K562 (cell line): ENCODE data around the gene DEFB114. TPM values are rescaled to one million over a fixed set of nuclear protein-coding genes. Genes with fewer than 3 reads are reported as not detected.

ENCODE experiments used
- ARID1B ChIP-seq: fragments of 450-650 bp; IDR thresholded peaks from 2 replicates; pipeline ENCODE4 v1.6.1; 2016; ENCODE audit warnings: antibody characterized with exemption, mild to moderate bottlenecking, inconsistent platforms
- CEBPG ChIP-seq, 3 experiments: fragments of 200-800 bp in 1 of 3; sonication (Bioruptor generic) in 1 of 3; sonication (generic) in 1 of 3; formaldehyde crosslinking in 1 of 3; IDR thresholded peaks in 2 of 3; conservative IDR thresholded peaks in 1 of 3; 2 replicates each; pipeline versions ENCODE4 v1.6.1 to v1.8.0; 2016 to 2022; ENCODE audit warnings: missing compliant biosample characterization in 2 of 3, missing genetic modification characterization in 2 of 3, mild to moderate bottlenecking in 1 of 3, missing genetic modification reagents in 1 of 3
- CTCFL ChIP-seq: IDR thresholded peaks from 2 replicates; pipeline ENCODE4 v1.6.1; 2011; ENCODE audit warnings: borderline replicate concordance, low read depth, mild to moderate bottlenecking, moderate library complexity, low read length; ENCODE audit not compliant: insufficient read depth, poor library complexity, severe bottlenecking
- GABPA ChIP-seq: fragments of 200-800 bp; sonication (Bioruptor generic); conservative IDR thresholded peaks from 2 replicates; pipeline ENCODE4 v1.6.1; 2016; ENCODE audit warnings: low read depth, missing genetic modification characterization, missing compliant biosample characterization
- KAT8 ChIP-seq: fragments of 450-650 bp; IDR thresholded peaks from 2 replicates; pipeline ENCODE4 v1.6.1; 2016; ENCODE audit warnings: low read depth, mild to moderate bottlenecking
- KLF16 ChIP-seq: IDR thresholded peaks from 2 replicates; pipeline ENCODE4 v1.6.1; 2016; ENCODE audit warnings: antibody characterized with exemption
- MCM3 ChIP-seq: fragments of 450-650 bp; IDR thresholded peaks from 2 replicates; pipeline ENCODE4 v1.6.1; 2016
- NCOA6 ChIP-seq: fragments of 450-650 bp; IDR thresholded peaks from 2 replicates; pipeline ENCODE4 v1.6.1; 2017; ENCODE audit warnings: mild to moderate bottlenecking
- PCBP1 ChIP-seq: fragments of 200-400 bp; formaldehyde crosslinking; IDR thresholded peaks from 2 replicates; pipeline ENCODE4 v1.6.1; 2018; ENCODE audit warnings: mild to moderate bottlenecking, low read depth, low read length; ENCODE audit not compliant: poor library complexity, severe bottlenecking
- SFPQ ChIP-seq: fragments of 200-400 bp; formaldehyde crosslinking; IDR thresholded peaks from 2 replicates; pipeline ENCODE4 v1.6.1; 2017; ENCODE audit warnings: mild to moderate bottlenecking, low read depth, low read length, moderate library complexity
- SNRNP70 ChIP-seq: fragments of 200-400 bp; formaldehyde crosslinking; optimal IDR thresholded peaks from 2 replicates; pipeline ENCODE3; 2017; ENCODE audit warnings: low read depth, low read length
- STAG1 ChIP-seq: sonication (generic); formaldehyde crosslinking; IDR thresholded peaks from 2 replicates; pipeline ENCODE4 v1.5.0; 2020; ENCODE audit warnings: missing genetic modification reagents, borderline replicate concordance
- THRB ChIP-seq: fragments of 450-650 bp; formaldehyde crosslinking; conservative IDR thresholded peaks from 2 replicates; pipeline ENCODE4 v1.4.0; 2022; ENCODE audit warnings: mild to moderate bottlenecking, missing genetic modification characterization
- YY1 ChIP-seq, 3 experiments: IDR thresholded peaks; 2 replicates each; pipeline ENCODE4 v1.6.1; 2011; ENCODE audit warnings: low read length in 2 of 3, mild to moderate bottlenecking in 2 of 3, moderate library complexity in 2 of 3, borderline replicate concordance in 1 of 3, control low read depth in 1 of 3, low read depth in 1 of 3; ENCODE audit not compliant: insufficient read depth in 3 of 3, insufficient replicate concordance in 2 of 3, control insufficient read depth in 1 of 3, insufficient read length in 1 of 3; ENCODE audit errors: extremely low read depth in 1 of 3
- ZBTB49 ChIP-seq: sonication (generic); formaldehyde crosslinking; IDR thresholded peaks from 2 replicates; pipeline ENCODE4 v1.8.0; 2022; ENCODE audit warnings: missing genetic modification reagents, mild to moderate bottlenecking, borderline replicate concordance
- ZNF143 ChIP-seq: sonication (generic); formaldehyde crosslinking; IDR thresholded peaks from 2 replicates; pipeline ENCODE4 v1.9.0; 2022; ENCODE audit warnings: mild to moderate bottlenecking, missing genetic modification reagents
- ZNF445 ChIP-seq: fragments of 250-450 bp; sonication (Bioruptor Pico); IDR thresholded peaks from 2 replicates; pipeline ENCODE4 v1.4.0; 2020; ENCODE audit warnings: low read depth, mild to moderate bottlenecking, moderate library complexity
- ZNF766 ChIP-seq: fragments of 200-800 bp; sonication (Bioruptor generic); conservative IDR thresholded peaks from 2 replicates; pipeline ENCODE4 v1.6.1; 2016; ENCODE audit warnings: missing genetic modification characterization, missing compliant biosample characterization
- ZNF785 ChIP-seq: fragments of 250-450 bp; sonication (Bioruptor Pico); IDR thresholded peaks from 2 replicates; pipeline ENCODE4 v1.4.0; 2020; ENCODE audit warnings: mild to moderate bottlenecking
- polyA plus RNA-seq, 8 experiments: library from polyadenylated mRNA; depleted of rRNA in 4 of 8; stranded (reverse) in 5 of 8; unstranded in 3 of 8; fragments of >200 nt; fragmentation: Nextera tagmentation in 2 of 8; fragmentation: Illumina TruSeq in 1 of 8; extraction: Ambion mirVana in 2 of 8; extraction: Trizol in 1 of 8; gene quantifications; 2 replicates each; pipeline versions ENCODE4 v1.2.1 to v1.2.3, GENCODE V29; 2011 to 2014; ENCODE audit warnings: inconsistent platforms in 1 of 8, missing spikeins in 1 of 8
- total RNA-seq, 7 experiments: library from RNA; depleted of rRNA in 6 of 7; stranded (reverse); fragments of >200 nt in 6 of 7; fragmentation: Illumina TruSeq in 2 of 7; extraction: Trizol in 2 of 7; gene quantifications; 2 replicates each; pipeline versions ENCODE4 v1.2.1 to v1.2.3, GENCODE V29; 2011 to 2021; ENCODE audit warnings: low replicate concordance in 1 of 7

Gene DEFB114
- total and polyA plus RNA-seq, 9 of the 15 experiments (the other 6 are each of a cell fraction or from before 2014, with no cell fraction given), result not detected

- TF ChIP-seq PCBP1, result no peak
- TF ChIP-seq SFPQ, result no peak
- TF ChIP-seq GABPA (tag), result 0 out of 2 replicates have a peak, but pooled peaks have one; percentile 19
- peak; percentile 85 for TF ChIP-seq ARID1B
- TF ChIP-seq MCM3, result no peak
- no peak for TF ChIP-seq CEBPG (CRISPR knock-in tag; IDR thresholded peaks at IDR 0.05)
- TF ChIP-seq CEBPG (tag; conservative IDR thresholded peaks at IDR 0.05 in 1 of 2, IDR thresholded peaks at IDR 0.05 in 1 of 2), result no peak; a peak in 1 of 4 replicates
- TF ChIP-seq THRB (CRISPR knock-in tag), result no peak
- TF ChIP-seq ZNF445 (CRISPR knock-in tag), result no peak
- no peak for TF ChIP-seq ZBTB49 (CRISPR knock-in tag)
- peak; percentile 45 to 96 (median 66) for TF ChIP-seq YY1 (IDR thresholded peaks at IDR 0.05; ENCODE audit: borderline replicate concordance in 1 of 3, control insufficient read depth in 1 of 3, extremely low read depth in 1 of 3, insufficient read depth in 3 of 3, insufficient read length in 1 of 3, insufficient replicate concordance in 2 of 3, low read depth in 1 of 3, low read length in 2 of 3)
- no peak for TF ChIP-seq KAT8
- no peak for TF ChIP-seq ZNF143 (CRISPR knock-in tag)
- TF ChIP-seq KLF16, result peak; percentile 60; the same call in 1 of the 2 replicates
- TF ChIP-seq CTCFL, result no peak
- peak; percentile 47 for TF ChIP-seq NCOA6
- no peak for TF ChIP-seq STAG1 (CRISPR knock-in tag)
- TF ChIP-seq SNRNP70, result no peak
- peak; percentile 72 for TF ChIP-seq ZNF766 (CRISPR knock-in tag)
- TF ChIP-seq ZNF785, result no peak
Observed at GRCh38 chr6:49939993-49940498, 23.9 kb downstream of the DEFB114 start (continued).
